ENCODE measurements around the gene RPS23. TPM values are rescaled to one million over a fixed set of nuclear protein-coding genes. Genes with fewer than 3 reads are reported as not detected.

The RPS23 gene
- total and polyA plus RNA-seq, 2 experiments from 2014 or later: 2,261 to 3,526 TPM

DNA sequence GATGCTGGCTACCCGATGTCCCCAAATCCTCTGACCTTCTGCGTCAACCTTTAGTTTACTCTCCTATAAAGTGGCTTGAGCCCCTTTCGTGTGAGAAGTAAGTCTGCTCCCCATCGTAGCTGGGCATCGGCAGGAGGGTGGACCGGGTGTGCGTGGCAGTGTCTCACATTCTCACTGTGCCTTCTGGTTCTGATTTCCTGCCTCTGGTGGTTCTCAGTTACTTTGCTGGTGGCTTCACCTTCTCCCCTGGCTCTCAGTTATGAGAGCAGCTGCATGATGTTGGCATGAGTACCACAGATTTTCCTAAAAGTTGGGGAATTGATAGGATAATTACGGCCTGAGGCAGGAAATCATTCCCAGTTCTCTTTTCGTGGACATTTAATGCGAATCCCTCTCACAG, 47.0 kb upstream of the RPS23 start:
- Mint-ChIP-seq H3K9me3 (peaks cover 15% of the 10 kb centered on the region), H3K27ac (no peak overlapping the region), H3K27me3 (ENCODE audit: insufficient read depth, low read depth, poor library complexity) (peaks cover 5% of the 10 kb centered on the region), H3K36me3 (ENCODE audit: low read depth) (peaks cover 13% of the 10 kb centered on the region; the same call in 2 of the 3 replicates), H3K4me1 (no peaks in the 10 kb centered on the region), H3K4me3 (no peak overlapping the region)
- ATAC-seq (no peak), DNase-seq (ENCODE audit: low spot score) (no peak)
- Histone ChIP-seq H3K27me3 (ENCODE audit: insufficient read depth) (no peaks in the 10 kb centered on the region), H3F3A (replicated peaks; ENCODE audit: low read depth) (no peaks in the 10 kb centered on the region), H3K4me3 (no peak overlapping the region), H3K79me2 (replicated peaks; ENCODE audit: insufficient read depth) (no peaks in the 10 kb centered on the region), H4K20me1 (replicated peaks; ENCODE audit: insufficient read depth) (no peaks in the 10 kb centered on the region), H2AFZ (no peak overlapping the region), H3K9me2 (ENCODE audit: insufficient read depth) (0 out of 2 replicates have a peak, but pooled peaks cover 4% of the 10 kb centered on the region), H3K36me3 (ENCODE audit: insufficient read depth) (no peaks in the 10 kb centered on the region), H3K4me2 (no peak overlapping the region), H3K4me1 (ENCODE audit: insufficient read depth) (no peaks in the 10 kb centered on the region), H3K27ac (ENCODE audit: low read depth) (no peak overlapping the region)
- TF ChIP-seq, protein P1, sequence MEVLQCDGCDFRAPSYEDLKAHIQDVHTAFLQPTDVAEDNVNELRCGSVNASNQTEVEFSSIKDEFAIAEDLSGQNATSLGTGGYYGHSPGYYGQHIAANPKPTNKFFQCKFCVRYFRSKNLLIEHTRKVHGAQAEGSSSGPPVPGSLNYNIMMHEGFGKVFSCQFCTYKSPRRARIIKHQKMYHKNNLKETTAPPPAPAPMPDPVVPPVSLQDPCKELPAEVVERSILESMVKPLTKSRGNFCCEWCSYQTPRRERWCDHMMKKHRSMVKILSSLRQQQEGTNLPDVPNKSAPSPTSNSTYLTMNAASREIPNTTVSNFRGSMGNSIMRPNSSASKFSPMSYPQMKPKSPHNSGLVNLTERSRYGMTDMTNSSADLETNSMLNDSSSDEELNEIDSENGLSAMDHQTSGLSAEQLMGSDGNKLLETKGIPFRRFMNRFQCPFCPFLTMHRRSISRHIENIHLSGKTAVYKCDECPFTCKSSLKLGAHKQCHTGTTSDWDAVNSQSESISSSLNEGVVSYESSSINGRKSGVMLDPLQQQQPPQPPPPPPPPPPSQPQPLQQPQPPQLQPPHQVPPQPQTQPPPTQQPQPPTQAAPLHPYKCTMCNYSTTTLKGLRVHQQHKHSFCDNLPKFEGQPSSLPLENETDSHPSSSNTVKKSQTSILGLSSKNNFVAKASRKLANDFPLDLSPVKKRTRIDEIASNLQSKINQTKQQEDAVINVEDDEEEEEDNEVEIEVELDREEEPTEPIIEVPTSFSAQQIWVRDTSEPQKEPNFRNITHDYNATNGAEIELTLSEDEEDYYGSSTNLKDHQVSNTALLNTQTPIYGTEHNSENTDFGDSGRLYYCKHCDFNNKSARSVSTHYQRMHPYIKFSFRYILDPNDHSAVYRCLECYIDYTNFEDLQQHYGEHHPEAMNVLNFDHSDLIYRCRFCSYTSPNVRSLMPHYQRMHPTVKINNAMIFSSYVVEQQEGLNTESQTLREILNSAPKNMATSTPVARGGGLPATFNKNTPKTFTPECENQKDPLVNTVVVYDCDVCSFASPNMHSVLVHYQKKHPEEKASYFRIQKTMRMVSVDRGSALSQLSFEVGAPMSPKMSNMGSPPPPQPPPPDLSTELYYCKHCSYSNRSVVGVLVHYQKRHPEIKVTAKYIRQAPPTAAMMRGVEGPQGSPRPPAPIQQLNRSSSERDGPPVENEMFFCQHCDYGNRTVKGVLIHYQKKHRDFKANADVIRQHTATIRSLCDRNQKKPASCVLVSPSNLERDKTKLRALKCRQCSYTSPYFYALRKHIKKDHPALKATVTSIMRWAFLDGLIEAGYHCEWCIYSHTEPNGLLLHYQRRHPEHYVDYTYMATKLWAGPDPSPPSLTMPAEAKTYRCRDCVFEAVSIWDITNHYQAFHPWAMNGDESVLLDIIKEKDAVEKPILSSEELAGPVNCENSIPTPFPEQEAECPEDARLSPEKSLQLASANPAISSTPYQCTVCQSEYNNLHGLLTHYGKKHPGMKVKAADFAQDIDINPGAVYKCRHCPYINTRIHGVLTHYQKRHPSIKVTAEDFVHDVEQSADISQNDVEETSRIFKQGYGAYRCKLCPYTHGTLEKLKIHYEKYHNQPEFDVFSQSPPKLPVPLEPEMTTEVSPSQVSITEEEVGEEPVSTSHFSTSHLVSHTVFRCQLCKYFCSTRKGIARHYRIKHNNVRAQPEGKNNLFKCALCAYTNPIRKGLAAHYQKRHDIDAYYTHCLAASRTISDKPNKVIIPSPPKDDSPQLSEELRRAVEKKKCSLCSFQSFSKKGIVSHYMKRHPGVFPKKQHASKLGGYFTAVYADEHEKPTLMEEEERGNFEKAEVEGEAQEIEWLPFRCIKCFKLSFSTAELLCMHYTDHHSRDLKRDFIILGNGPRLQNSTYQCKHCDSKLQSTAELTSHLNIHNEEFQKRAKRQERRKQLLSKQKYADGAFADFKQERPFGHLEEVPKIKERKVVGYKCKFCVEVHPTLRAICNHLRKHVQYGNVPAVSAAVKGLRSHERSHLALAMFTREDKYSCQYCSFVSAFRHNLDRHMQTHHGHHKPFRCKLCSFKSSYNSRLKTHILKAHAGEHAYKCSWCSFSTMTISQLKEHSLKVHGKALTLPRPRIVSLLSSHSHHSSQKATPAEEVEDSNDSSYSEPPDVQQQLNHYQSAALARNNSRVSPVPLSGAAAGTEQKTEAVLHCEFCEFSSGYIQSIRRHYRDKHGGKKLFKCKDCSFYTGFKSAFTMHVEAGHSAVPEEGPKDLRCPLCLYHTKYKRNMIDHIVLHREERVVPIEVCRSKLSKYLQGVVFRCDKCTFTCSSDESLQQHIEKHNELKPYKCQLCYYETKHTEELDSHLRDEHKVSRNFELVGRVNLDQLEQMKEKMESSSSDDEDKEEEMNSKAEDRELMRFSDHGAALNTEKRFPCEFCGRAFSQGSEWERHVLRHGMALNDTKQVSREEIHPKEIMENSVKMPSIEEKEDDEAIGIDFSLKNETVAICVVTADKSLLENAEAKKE (CRISPR knock-in tag; IDR thresholded peaks at IDR 0.05): no peak
- TF ChIP-seq ZNF114 (CRISPR knock-in tag; IDR thresholded peaks at IDR 0.05) (no peak), CTCF (conservative IDR thresholded peaks at IDR 0.05; ENCODE audit: low read depth in 2 of 2) (no peak), REST (IDR thresholded peaks at IDR 0.05; ENCODE audit: unreplicated experiment) (no peak), NANOG (IDR thresholded peaks at IDR 0.05; ENCODE audit: borderline replicate concordance) (no peak), JUNB (IDR thresholded peaks at IDR 0.05; ENCODE audit: unreplicated experiment) (no peak), POLR2AphosphoS5 (IDR thresholded peaks at IDR 0.05; ENCODE audit: low read depth) (no peak), ETS1 (IDR thresholded peaks at IDR 0.05) (no peak), CREB1 (CRISPR knock-in tag; IDR thresholded peaks at IDR 0.05; ENCODE audit: low read depth) (no peak), EZH2 (IDR thresholded peaks at IDR 0.05; ENCODE audit: low read depth, unreplicated experiment) (no peak), EZH2phosphoT487 (IDR thresholded peaks at IDR 0.05; ENCODE audit: unreplicated experiment) (no peak), STAT1 (IDR thresholded peaks at IDR 0.05; ENCODE audit: unreplicated experiment) (no peak), ZNF331 (CRISPR knock-in tag; IDR thresholded peaks at IDR 0.05; ENCODE audit: low read depth) (no peak)

All from GM23338 (cell line).